IPS DF 4.7 (cell line): ENCODE measurements around the gene ELAC1.
"Not testable (repeated sequence)": the region's sequence is repeated elsewhere in the genome, so short reads cannot be mapped to it uniquely, and the experiment has no call there.

ENCODE experiments used
- DNase-seq: peaks from one replicate; pipeline ENCODE4 v3.0.0-alpha.2; 2013; ENCODE audit warnings: low spot score; ENCODE audit errors: extremely low read depth

Gene ELAC1, protein sequence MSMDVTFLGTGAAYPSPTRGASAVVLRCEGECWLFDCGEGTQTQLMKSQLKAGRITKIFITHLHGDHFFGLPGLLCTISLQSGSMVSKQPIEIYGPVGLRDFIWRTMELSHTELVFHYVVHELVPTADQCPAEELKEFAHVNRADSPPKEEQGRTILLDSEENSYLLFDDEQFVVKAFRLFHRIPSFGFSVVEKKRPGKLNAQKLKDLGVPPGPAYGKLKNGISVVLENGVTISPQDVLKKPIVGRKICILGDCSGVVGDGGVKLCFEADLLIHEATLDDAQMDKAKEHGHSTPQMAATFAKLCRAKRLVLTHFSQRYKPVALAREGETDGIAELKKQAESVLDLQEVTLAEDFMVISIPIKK

DNA sequence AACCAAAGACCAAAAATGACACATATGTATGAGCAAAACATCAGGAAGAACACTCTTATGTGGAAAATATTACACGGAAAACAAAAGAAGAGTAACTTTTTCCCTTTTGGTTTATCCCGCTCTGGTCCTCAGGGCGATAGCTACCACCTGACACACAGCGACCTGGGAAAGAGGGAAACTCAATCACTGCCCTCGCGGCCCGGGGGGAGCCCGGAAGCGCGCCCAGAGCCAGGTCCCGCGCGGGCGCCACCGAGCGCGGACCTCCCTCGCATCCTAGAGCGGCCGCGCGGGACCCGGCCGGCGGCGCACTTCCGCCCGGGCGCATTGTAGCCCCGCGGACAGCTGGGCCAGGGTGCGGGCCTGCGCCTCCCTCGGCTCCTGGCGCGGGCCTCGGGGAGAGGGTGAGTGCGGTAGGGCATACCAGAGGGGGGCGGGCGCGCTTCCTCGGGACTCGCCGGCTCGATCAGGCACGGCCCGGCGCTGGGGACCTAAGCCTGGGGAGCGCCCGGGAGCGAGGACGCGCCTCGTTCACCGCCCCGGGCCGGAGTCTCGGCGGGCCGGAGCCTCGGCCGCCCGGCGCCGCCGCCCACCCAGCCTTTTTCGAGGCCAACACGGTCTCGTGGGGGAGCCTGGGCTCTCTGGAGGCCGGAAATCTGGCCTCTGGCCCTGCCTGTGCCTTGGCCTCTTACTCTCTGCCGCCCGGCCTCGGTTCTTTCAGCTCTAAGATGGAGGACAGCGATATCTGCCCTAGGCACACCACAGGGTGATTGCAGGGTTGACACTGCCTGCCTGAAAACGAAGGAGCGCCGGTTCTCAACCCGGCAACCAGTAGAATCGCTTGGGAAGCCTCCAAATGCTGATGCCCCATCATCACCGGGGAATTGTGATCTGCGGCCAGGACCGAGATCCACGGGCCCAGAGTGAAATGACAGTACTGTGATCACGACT lies at the start of gene ELAC1:
Gene ELAC1 (plus strand): TSS at position 327 of the 948 bp plus-strand sequence. CDS start 6,365 bp downstream, outside the sequence.
- no peak for DNase-seq

DNA sequence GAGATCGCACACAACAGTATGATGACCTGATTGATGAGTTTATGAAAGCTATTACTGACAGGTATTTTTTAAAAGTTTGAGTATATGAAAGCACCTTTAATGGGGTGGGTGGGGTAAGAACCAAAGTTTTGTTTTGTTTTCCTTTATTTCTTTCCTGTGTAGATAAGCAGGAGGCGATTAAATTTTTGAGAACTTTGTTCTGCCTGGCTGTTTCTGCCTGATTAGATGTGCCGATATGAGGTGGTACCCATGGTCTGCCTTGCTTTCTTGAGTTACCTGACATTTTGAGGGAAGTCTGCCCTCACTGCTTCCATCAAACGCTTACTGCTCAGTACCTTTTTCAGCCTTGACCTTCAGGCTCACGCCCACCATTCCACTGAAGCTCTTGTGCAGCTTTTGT lies 49.7 kb upstream of the ELAC1 start:
- DNase-seq, result no peak

DNA sequence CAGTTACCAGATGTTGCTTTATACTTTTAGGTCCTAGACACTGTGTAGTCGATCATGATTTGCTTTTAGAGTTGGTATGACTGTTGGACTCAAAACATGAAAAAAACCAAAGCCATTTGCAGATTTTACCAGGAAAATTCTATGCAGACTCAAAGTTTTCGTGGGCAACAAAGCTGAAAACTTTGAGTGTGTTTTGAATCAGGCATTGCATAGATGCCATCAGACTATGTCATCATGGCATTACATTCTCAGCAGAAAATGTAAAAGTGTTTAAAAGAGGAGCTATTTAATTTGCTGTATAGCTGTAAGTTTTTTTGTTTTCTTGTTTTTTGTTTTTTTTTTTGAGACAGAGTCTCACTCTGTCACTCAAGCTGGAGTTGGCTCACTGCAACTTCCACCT lies 43.5 kb upstream of the ELAC1 start:
- DNase-seq, result no peak

DNA sequence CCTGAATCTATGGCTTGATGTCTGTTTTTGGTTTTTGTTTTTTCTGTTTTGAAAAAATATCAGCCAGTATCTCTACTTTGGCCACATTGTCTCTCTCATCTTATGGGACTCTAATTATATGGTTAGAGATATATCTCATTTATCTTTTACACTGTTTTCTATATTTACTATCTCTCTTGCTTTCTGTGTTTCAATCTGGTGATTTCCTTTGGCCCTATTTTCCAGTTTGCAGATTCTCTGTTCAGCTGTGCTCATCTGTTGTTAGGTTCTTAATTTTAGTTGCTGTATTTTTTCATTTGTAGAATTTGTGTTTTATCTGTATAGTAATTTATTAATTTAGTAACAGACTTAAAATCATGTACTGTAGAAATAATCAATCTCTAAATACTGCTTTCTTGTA lies 41.3 kb upstream of the ELAC1 start:
- DNase-seq, result no peak

DNA sequence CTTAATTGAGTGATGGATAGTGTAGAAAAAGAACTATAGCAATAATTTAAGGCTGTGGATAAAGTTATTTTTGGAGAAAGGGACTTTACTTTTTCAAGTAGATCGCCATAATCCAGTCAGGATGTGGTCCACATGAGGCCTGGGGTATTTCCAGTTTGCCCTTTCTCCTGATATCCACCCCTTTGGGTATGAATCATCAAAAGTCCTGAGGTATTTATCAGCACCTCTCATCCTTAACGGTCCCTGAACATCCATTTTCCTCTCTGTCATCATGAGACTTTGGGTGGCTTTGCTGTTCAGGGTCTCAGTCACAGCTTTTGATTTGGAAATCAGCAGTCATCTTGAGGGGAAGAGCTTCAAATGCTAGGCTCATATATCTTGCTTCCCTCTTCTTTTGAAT lies 39.3 kb upstream of the ELAC1 start:
- DNase-seq, result no peak

DNA sequence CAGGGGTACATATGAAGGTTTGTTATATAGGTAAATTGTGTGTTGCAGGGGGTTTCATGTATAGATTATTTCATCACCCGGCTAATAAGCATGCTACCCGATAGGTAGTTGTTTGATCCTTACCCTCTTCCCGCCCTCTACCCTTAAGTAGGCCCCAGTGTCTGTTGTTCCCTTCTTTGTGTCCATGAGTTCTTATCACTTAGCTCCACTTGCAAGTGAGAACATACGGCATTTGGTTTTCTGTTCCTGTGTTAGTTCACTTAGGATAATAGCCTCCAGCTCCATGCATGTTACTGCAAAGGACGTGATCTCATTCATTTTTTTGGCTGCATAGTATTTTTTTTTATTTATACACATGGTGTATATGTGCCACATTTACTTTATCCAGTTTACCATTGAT lies 34.2 kb upstream of the ELAC1 start:
- DNase-seq, result no peak

DNA sequence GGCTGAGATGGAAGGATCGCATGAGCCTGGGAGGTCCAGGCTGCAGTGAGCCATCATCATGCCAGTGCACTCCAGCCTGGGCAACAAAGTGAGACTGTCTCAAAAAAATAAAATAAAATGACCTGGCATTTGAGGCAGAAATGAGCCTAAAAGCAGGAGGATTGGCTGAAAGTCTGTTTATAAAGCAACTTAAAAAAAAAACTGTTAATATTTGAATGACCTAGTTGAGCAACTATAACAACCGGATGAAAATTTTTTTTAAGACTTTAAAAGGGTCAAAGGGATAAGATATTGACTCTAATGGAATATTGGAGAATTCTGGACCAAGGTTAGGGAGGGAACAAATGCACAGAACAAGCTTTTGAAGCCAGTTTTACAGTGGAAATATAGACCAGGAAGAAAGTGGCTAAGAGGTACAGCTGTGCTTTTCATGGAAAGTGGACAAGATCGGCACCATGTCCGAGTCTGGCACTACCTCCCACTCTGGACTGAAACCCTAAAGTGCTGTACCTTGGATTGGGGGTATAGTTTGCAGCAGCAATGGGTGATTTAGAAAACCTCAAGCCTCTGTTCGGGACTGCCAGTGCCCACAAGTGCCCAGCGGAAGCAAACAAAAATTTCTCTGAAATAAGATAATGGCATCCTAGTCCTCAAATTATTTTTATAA lies 33.2 kb upstream of the ELAC1 start:
- no peak for DNase-seq

DNA sequence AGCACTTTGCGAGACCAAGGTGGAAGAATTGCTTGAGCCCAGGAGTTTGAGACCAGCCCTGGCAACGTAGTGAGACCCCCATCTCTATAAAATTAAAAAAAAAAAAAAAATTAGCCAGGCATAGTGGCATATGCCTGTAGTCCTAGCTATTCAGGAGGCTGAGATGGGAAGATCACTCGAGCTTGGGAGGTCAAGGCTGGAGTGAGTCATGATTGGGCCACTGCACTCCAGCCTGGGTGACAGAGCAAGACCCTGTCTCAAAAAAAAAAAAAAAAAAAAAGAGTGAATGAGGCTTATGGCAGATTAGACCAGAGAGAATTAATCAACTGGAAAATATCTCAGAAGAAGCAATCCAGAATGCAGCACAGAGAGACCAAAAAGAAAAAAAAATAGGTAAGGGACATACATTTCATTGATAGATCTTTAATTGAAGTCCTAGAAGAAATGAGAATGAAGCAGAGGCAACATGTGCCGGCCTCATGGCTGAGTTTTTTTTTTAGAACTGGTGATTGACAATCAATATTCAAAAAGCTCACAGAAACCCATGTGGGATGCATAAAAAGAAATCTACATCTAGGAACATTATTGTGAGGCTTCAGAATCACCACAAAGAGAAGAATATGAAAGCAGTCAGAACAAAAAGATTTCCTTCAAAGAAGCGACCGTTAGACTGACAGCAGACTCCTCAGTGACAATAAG lies 32.2 kb upstream of the ELAC1 start:
- no peak for DNase-seq

DNA sequence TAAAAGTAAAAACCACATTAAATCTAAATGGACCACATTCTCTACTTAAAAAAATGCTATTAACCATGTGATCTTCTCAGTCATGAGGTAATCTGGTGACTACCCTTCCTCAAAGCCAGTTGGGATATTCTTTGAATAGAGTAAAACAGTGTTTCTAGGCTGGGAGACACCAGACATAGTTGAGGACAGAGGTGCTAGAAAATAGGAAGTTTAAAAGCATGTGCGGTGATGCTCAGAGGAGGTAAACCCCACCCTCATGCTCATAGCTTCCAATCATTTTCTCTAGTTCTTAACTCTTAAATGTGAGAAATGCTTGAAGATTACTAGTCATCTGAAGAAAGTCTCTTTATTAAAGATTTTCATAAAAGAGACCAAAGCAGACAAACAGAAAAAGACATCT lies 30.7 kb upstream of the ELAC1 start:
- no peak for DNase-seq

DNA sequence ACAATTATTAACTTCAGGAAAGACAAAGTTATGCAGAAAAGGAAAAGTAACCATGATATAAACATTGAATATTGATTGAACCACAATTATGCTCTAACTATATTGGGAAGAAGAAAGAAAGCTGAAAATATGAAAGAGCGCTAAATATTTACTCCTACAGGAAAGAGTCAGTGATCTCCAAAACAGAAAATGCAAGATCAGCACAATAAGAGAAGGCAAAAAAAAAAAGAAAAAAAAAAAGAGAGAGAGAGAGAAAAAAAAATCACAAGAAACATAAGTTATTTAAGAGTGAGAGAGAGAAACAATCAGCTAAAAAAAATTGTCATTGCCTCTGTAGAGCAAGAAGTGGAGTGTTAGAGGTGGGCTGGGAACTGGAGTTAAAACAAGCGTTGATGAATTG lies 28.9 kb upstream of the ELAC1 start:
- DNase-seq, result no peak

DNA sequence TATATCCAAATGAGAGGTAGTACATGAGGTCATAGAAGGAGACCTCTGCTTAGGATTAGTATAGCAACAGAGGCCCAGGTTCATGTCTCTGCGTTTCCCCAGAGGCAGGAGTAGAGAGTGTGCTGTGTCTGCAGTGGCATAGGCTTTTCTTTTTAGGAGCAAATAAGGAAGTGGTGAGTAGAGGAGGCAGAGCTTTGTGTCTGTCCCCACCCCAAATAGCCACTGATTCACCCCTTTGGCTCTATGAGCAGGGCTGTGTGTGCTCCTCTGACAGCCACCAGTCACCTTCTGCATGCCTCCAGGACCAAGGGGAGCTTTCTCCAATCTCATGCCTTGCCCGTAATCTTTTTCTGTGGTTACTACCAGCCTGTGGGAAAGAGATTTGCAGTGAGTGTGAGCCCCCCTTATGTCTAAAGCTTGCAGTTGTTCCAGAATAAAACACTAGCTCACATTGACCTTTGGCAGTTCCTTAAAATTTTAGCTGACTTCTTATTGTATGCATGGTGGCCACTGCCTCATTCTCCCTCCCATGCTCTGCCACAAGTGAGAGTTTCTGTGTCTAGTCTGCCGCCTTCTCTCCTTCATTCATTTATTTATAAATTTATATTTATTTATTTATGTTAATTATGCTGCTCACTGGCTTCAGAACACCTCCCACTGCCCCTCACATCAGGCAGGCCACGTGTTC lies 23.5 kb upstream of the ELAC1 start:
- no peak for DNase-seq

DNA sequence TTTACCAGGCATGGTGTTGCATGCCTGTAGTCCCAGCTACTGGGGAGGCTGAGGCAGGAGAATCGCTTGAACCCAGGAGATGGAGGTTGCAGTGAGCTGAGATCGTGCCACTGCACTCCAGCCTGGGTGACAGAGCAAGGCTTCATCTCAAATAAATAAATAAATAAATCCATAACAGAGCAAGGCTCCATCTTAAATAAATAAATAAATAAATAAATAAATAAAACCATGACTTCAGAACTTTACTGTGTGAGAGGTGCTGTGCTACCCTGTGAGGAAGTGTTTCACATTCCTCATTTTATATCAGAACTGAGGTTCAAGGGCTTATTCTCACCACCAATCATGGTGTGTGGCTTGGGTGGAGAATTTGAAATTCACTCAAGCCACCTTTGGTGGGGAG lies 21.9 kb upstream of the ELAC1 start:
- DNase-seq, result not testable (repeated sequence)

DNA sequence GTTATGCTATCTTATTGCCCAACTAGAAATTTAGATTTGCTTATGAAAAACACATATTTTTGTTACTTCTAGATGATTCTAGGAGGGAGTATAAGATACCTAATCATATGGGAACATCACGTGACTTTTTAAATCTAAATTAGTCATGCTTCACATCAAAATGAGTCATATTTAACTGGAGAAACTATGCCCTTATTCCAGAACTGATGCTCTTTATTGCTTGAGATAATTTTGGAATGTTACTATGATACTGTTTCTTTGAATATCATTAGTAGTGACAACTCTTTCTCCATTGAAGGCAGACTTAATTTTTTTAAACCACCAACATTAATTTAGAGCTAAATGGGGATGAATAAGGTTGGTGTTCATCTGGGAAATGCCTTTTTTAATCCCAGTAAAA lies 19.9 kb upstream of the ELAC1 start:
- no peak for DNase-seq

DNA sequence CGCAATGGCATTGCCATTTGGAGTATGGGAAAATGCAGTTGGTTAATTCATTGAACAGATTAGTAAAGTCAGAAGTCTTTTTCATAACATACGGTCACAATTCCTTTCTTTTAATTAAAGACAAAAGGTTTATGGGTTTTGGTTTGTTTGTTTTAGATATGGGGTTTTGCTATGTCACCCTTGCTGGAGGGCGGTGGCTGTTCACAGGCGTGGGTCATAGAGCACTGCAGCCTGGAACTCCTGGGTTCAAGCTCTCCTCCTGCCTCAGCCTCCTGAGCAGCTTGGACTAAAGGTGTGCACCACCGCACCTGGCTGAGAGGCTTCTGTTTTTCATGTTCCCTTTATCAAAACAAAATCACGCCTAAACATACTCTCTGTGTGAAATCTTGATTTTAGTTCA lies 18.7 kb upstream of the ELAC1 start:
- no peak for DNase-seq

DNA sequence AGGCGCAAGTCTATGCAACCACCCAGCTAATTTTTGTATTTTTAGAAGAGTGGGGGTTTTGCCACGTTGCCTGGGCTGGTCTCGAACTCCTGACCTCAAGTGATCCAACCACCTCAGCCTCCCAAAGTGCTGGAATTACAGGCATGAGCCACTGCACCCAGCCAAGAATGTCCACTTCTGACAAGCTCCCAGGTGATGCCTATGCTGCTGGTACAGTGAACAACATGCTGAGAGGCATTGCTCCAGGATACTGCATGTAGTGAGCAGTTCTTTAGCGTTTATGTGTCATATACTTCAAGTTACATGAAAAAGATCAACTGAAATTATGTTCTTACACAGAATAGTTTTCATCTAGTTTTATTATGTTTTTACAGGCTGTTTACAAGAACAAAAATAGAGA lies 17.2 kb upstream of the ELAC1 start:
- DNase-seq, result no peak

DNA sequence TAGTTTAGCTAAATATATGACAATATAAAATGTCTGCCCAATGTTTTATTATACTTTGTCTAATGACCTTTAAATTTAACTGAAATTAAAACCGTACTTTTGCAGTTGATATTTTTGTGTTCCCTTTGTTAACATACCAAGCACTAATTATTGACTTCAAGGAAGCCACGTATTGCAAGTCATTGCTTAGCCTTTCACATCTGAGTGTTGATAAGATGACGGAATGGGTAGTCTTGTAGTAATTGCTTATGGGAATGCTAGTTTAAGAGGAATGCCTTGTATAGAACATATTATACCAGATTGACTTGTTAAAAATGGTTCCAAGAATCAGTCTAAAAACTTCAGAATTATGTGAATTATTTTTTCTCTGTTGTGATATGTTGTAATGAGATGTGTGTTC lies 14.0 kb upstream of the ELAC1 start:
- no peak for DNase-seq

DNA sequence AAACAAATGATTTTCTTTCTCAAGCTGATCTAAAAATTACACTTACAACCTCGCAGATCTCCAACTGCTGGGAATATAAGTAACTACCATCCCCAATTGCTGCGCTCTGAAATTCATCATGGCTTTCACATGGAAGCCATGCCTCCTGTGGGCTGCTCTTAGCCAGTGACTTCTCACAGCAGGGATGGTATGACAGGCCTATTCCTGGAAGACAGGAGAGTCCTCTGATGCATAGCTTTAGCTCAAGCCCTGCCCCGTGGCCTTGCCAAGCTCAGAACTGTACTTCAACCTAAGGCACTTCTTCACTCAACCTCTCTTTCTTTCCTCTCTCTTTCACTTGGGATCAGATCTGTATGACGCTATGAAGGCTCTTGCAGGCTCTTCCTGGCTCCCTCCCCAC lies 12.6 kb upstream of the ELAC1 start:
- DNase-seq, result no peak

DNA sequence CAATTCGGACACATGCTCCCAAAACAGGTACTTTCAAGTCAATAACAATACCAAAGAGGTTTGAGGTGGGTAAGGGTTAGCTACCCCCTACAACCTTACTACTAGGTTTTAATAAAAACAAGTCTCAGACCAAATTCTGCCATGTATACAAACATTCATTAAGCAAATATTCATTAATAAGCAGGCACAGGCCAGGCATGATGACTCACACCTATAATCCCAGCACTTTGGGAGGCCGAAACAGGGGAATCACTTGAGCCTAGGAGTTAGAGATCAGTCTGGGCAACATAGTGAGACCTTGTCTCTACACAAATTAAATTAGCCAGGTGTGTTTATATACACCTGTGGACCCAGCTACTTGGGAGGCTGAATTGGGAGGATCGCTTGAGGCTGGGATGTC lies 11.7 kb upstream of the ELAC1 start:
- no peak for DNase-seq

DNA sequence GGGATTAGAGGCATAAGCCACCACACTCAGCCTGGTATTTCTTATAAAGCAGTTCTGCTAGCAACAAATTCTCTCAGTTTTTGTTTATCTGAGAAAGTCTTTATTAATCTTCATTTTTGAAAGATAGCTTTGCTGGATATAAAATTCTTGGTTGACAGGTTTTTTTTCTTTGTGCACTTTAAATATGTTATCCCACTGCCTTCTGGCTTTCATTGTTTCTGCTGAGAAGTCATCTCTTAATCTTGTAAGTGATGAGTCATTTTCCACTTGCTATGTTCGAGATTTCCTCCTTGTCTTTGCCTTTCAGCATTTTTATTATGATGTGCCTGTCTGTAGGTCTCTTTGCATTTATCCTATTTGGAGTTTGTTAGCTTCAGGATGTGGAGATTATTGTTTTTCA lies 5.9 kb upstream of the ELAC1 start:
- DNase-seq, result no peak

DNA sequence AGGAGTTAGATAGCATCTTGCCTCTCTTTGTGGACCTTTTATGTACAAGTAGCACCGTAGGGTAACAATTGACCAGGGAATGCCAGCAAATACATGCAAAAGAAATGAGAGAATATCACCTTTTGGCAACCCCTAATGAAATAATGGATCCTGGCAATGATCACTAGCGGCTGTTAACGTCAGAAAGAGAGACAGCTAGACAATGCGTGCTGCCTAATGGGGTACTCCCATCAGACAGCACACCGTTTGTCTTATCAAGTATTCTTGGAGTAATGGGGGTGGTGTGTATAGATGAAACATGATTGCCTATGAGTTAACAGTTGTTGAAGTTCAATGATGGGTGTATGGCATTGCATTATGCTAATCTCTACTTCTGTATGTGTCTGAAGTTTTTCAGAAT lies 1.6 kb downstream of the ELAC1 start:
- DNase-seq, result no peak

DNA sequence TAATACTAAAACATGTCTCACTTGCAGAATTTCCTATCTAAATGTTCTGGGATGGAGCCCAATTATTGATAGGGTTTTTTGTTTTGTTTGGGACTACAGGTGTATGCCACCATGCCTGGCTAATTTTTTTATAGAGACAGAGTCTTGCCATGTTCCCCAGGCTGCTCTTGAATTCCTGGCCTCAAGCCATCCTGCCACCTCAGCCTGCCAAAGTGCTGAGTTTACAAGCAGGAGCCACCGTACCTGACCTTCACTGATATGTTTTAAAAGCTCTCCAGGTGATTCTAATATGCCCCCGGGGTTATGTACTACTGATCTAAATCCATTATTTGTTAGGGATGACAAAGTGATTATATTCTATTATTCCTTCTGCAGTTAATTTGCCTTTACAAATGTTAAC lies 2.2 kb downstream of the ELAC1 start:
- DNase-seq, result no peak
